ENCODE data around the gene GSTO2. TPM values are rescaled to one million over a fixed set of nuclear protein-coding genes. Genes with fewer than 3 reads are reported as not detected.

The GSTO2 gene
- total and polyA plus RNA-seq, 8 donors = 9.5 to 33.6 (median 29.1) TPM

DNA sequence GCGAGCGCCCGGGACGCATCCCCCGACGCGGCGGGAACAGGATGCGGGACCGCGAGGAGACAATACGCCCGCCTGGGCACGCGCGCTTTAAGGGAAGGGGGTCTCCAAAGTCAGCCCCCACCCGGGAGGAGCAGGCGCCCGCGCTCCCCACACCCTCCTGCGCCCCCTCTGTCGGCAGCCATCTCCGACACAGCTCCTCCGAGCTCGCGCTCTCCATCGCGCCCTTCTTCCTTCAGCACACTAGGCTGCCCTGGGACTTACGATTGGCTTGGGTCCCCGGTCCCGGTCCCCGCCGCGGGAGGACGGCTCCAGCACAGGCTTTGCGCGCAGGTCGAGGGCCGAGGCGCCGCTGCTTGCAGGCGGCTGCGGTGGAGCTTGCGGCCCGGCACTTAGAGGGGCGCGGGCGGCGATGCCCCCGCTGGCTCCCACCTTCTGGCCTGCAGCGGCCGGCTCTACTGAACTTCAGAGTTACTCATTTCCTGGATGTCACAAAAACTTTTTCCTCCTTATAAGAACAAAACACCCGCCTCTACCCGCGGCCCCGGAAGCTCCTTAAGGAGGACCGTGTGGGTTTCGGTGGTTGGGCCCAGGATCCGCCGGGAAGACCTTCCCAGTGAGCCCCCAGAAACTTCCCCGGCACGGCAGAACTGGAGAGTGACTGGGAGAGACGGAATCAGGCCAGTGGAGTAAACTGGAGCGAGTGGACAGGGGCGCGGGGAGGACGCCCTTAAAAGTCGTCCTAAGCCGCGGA, 69.2 kb downstream of the GSTO2 start, which contains the start of gene ITPRIP:
TSS of gene ITPRIP (minus strand) at position 481 of the 751 bp plus-strand sequence. CDS start 22,414 bp downstream, outside the sequence.
- Histone ChIP-seq H3K9me3 (no peaks in the 10 kb centered on the region), H3K27ac (peak within 1 kb of the TSS; percentile 98 to 100), H3K27me3 (no peaks in the 10 kb centered on the region), H3K4me1 (peaks cover 23 to 60% of the 10 kb centered on the region in 2 donors), H3K36me3 (peaks cover 0 to 10% of the 10 kb centered on the region in 2 donors), H3K4me3 (peak within 1 kb of the TSS; percentile 94)
- peak; percentile 75 for ATAC-seq
- DNase-seq = peak; percentile 84 to 91 (median 88)
- peak in 1 of 2 donors; percentile 9 for TF ChIP-seq CTCF (IDR thresholded peaks at IDR 0.05)
- intact Hi-C loops (cut with DNase I) = no loop called here

GRCh38 chr10:104339469-104340110, 70.6 kb downstream of the GSTO2 start:
- TF ChIP-seq CTCF (IDR thresholded peaks at IDR 0.05) = no peak
- H3K4me1 ChIP-seq = peaks cover 23 to 46% of the 10 kb centered on the region in 2 donors
- H3K36me3 ChIP-seq = peaks cover 0 to 3% of the 10 kb centered on the region in 2 donors
- ATAC-seq (peak; percentile 32), DNase-seq (peak in 3 of 4 donors; percentile 49 to 94 (median 92))
- H3K27me3 ChIP-seq = no peaks in the 10 kb centered on the region
- H3K4me3 ChIP-seq = peak overlapping the region; percentile 94
- H3K9me3 ChIP-seq = no peaks in the 10 kb centered on the region
- intact Hi-C loops (cut with DNase I) = no loop called here
- H3K27ac ChIP-seq = peak overlapping the region; percentile 98 to 100

GRCh38 chr10:104340111-104340526, 71.1 kb downstream of the GSTO2 start:
- no peak for TF ChIP-seq CTCF (IDR thresholded peaks at IDR 0.05)
- Histone ChIP-seq H3K9me3 (no peaks in the 10 kb centered on the region), H3K36me3 (no peaks in the 10 kb centered on the region), H3K27me3 (no peaks in the 10 kb centered on the region), H3K4me3 (peak overlapping the region in 1 of 2 donors; percentile 94), H3K4me1 (peaks cover 23 to 41% of the 10 kb centered on the region in 2 donors), H3K27ac (peak overlapping the region; percentile 98 to 100)
- ATAC-seq (peak; percentile 44), DNase-seq (peak in 1 of 4 donors; percentile 24)
- intact Hi-C loops (cut with DNase I) = no loop called here

GRCh38 chr10:104340641-104341040, 71.7 kb downstream of the GSTO2 start:
- Histone ChIP-seq H3K27me3 (no peaks in the 10 kb centered on the region), H3K27ac (peak overlapping the region; percentile 98 to 100), H3K4me1 (peaks cover 22 to 37% of the 10 kb centered on the region in 2 donors), H3K36me3 (no peaks in the 10 kb centered on the region), H3K4me3 (no peak overlapping the region), H3K9me3 (no peaks in the 10 kb centered on the region)
- TF ChIP-seq CTCF (IDR thresholded peaks at IDR 0.05) = no peak
- ATAC-seq = no peak
- intact Hi-C loops (cut with DNase I) = no loop called here
- no peak for DNase-seq

DNA sequence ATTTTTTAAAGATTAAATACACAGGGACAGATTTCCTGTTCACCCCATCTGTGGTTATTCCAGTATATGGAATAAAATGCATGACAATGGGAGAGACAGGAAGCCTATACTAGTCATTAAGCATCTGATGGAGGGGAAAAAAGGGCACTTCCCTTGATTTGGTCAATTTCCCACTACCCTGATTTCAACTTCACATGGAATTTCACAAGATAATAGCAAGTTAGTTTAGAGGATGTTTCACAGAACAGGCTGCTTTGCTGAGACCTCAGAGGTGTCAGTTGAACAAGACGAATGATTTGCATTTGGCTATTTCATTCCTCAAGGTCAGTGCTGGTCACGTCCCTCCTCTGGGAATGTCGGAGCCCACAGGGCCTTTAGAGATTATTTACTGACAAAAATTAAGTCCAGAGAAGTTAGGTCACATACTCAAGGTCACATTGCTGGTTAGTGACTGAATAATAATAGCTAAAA, 74.0 kb downstream of the GSTO2 start:
- no peak for TF ChIP-seq CTCF (IDR thresholded peaks at IDR 0.05)
- H3K27me3 ChIP-seq = no peaks in the 10 kb centered on the region
- H3K36me3 ChIP-seq = no peaks in the 10 kb centered on the region
- DNase-seq (no peak), ATAC-seq (no peak)
- peaks cover 13 to 37% of the 10 kb centered on the region in 2 donors for H3K4me1 ChIP-seq
- no peak overlapping the region for H3K4me3 ChIP-seq
- H3K27ac ChIP-seq = no peak overlapping the region
- no peaks in the 10 kb centered on the region for H3K9me3 ChIP-seq
- intact Hi-C loops (cut with DNase I) = no loop called here

Measured in left lung (tissue), 10 donors.